ENCODE measurements around the gene CALCOCO2.

Gene CALCOCO2

DNA sequence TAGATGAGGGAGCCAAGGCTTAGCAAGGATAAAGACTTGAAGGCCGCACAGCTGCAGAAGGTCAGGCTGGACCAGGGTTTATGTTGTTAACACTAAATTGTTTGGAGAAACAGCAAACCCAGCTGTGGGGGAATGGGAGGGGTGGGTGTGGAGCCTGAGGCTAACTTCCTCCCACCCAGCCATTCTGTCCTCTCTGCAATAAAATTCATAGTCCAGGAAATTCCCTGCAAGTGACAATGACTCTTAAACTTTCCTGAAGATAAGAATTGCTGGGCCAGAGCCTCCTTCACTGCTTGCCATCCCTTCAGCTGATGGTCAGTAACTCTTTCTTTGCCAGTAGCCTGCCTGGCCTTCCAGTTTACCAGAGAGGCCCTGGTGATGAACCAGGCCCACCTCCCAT, 42.4 kb downstream of the CALCOCO2 start:
- DNase-seq = no peak

DNA sequence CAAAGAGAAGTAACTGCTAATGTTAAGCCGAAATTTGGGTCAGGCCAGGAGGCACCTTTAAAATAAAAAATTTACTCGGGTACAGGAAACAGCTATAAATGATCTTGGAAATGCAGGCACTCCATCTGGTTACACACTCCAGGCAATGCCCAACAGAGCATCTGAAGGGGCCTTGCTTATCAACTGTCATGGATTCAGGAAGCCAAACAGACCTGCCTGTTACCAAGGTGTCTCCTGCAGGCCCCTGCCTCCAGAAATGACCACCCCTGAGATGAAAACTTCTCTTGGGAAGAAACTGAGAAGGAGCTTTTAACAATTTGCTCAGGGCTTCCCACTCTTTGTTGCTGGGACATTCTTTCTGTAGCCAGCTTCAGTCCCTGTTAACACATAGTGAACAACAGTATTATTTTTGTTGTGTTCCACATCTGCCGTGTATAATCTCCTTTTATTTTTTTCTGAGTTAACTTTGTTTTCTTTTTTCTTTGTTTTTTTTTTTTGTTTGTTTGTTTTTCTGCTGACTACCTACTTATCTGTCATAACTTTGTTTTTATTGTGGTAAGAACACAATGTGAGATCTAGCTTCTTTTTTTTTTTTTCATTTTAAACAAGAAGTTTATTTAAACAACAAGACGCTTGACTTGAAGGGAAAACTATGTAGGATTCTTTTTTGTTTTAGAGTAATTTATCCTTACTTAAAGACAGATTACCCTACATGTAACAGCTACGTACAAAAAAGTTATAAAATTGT, 43.0 kb downstream of the CALCOCO2 start:
- DNase-seq = no peak

DNA sequence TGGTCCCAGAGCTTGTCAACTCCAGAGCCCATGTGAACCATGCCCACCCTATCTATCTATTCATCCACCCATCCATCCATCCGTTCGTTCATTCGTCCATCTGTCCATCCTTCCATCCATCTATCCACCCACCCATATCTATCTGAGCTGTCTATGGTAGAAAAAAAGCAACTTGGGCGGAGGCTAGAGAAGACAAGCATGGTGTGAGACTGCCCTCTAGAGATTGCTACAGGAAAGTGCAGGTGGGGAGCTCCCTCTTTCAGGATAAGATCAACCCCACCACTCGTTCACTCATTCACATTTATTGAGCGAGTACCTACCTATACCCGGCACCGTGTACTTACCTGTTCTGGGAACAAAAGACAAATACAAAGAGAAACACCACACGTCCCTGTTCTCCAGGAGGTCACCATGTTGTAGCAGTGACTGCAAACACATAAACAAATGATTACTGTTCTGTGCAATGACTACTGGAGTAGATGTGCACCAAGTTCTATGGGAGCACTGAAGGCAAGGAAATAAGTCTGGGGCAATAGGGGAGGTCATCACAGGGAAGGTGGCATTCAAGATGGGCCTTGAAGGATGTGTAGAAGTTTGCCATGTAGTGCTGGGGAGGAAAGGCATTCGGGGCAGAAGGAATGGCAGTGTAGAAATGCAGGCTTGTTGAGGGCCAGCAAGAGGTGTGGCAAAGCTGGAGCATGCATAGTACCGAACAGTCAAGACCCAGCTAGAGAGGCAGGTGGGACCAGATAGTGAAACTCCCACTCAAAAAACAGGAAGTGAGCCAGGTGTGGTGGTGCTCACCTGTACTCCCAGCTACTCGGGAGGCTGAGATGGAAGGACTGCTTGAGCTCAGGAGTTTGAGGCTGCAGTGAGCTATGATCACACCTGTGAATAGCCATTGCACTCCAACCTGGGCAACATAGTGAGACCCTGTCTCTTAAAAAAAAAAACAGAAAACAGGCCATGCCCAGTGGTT, 48.4 kb downstream of the CALCOCO2 start:
- peak in 27 of 56 donors; percentile 2 to 64 (median 8) for DNase-seq

DNA sequence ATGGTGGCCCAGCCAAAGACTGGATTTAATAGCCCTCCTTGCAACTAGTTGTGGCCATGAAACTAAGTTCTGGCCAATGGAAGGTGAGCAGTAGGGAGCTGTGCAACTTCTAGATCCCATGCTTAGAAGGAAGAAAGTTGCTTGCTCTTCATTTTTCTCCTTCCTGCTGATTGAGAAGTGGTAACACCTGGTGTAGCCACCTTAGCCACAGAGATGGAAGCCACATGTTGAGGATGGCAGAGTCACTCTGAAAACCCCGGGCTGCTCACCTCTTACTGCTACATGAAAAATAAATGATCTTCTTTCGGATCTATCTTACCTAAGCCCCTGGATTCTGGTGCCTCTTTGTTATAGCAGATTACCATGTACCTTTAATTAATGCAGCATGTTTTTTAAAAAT, 51.4 kb downstream of the CALCOCO2 start:
- no peak for DNase-seq

DNA sequence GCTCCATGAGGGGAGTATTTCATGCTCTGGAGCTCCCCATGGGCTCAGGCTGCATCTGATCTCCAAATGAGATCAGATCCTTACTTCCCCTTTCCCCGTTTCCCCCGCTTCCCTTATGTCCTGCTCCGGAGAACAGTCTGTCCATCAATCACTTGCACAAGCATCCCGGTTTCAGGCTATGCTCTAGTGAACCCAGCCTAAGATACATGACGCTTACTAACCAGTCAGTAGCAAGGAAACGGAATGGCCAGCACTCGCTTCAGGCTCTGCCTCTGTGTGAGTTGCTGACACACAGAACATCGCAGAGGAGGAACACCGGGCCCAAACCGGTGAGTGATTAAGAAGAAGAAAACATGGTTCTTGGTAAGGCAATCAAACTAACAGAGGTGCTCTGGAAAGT, 52.3 kb downstream of the CALCOCO2 start:
- no peak for DNase-seq

DNA sequence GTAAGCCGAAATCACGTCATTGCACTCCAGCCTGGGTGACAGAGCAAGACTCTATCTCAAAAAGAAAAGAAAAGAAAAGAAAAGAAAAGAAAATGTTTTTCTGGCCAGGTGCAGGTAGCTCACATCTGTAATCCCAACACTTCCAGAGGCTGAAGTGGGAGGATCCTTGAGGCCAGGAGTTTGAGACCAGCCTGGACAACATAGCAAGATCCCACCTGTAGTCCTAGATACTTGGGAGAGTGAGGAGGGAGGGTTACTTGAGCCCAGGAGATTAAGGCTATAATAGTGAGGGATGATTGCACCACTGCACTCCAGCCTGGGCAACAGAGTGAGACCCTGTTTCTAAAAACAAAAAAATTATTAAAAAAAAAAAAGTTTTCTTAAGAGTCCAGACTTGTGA, 59.3 kb downstream of the CALCOCO2 start:
- no peak for DNase-seq

DNA sequence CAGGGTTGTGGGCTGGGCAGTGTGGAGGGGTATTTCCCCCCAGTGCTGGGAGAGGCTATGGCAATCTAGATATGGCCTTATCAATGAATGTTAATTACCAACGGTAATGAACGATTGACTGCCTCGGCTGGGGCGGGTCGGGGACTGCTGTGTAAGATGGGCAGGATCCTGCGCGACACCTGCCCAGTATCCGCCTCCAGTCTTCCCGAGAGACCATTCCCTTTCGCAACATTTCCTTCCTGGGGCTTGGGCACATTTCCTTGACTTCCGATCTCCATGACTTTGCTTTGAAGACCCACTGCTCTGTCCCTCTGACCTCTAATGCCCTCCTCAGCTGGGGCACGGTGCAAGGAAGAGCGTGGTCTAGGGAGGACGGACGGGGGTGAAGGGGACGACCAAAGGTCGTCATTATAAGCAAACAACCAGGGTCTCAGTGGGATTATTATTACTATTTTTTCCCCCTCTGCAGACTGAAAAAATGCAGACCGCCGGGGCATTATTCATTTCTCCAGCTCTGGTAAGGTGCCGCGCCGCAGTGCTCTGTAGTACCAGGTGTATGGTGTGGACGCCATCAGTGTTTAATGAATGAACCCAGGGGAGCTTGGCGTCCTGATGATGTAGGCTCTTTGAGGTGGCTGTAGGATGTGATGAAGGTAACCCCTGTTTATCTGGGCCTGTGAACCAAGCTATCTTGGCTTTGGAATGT, 62.3 kb downstream of the CALCOCO2 start:
- no peak for DNase-seq

DNA sequence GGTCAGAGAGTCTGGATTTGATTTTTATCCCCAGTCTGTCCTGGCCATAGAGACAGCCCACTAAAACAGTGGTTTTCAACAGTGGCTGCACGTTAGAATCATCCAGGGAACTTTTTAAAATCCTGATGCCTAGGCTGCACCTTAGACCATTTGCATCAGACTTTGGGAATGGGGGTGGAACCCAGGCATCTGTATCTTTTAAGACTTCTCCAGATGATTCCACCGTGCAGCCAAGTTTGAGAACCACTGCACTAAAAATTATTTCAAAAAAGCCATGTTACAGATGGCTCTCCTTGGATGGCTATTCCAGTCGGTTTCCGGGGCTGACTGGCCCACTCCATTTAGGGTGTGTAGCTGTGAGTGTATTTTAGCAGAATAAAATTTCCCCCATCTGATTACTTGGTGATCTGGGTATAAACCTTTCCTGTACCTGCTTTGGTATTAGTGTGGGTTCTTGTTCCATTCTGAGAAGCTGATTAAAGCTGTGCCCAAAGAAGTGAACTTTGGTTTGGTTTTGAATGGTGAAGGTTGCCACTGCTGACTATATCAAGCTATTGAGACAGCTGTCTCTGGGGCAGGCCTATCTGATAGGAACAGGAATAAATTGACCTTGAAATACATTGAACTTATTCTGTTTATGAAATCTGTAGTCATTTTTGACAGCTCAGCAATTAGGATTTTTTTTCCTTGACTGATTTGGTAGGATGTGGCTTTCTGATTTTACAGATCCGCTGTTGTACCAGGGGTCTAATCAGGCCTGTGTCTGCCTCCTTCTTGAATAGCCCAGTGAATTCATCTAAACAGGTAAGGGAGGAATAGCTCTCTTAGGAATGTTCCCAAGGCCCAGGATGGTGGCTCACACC, 63.0 kb downstream of the CALCOCO2 start:
- no peak for DNase-seq

DNA sequence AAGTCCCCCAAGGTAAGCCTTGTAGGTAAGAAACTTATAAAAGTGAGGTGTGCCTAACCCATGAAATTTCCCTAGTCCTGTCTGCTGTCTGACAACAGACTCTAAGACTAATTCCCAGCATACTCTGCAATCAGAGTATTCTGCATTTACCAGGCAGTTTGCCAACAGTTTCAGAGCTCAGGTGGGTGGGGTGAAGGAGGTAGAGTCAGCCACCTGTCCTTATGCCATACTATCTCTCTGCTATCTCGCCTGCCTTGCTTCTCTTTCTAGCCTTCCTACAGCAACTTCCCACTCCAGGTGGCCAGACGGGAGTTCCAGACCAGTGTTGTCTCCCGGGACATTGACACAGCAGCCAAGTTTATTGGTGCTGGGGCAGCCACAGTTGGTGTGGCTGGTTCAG, 64.1 kb downstream of the CALCOCO2 start:
- DNase-seq = no peak

DNA sequence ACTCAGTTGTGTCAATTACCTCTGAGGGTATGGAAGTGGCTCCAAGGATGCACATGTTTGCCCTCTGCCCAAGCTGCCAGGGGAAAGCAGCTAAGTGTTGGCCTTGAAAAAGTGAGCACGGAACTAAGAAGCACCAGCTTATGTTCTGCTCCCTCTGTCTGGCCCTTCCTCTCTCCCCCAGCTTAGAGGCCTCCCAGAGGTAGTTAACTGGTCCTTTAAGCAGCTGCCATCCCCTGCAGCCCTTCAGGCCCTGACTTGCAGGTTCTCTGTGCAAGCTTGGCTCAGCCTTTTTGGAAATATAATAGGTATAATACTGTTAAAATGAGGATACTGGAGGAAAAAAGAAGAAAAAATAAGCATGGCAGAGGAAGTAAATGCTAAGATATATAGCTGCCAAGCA, 70.4 kb downstream of the CALCOCO2 start:
- no peak for DNase-seq

DNA sequence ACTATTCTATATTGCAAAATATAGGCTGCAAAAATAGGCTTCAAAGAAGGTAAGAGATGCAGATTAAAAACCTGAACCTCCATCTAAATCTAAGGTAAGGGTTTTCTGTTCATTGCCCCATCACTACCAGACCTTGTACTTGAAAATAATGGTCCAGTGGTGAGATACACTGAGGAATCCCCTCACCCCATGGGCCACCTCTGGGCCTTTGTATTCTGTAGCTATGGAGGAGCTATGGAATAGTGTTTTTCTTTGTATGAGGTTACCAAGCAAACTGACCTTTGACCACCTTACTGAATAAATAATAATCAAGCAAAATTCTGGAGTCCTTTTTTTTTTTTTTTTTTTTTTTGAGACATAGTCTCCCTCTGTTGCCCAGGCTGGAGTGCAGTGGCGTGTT, 72.6 kb downstream of the CALCOCO2 start:
- no peak for DNase-seq

DNA sequence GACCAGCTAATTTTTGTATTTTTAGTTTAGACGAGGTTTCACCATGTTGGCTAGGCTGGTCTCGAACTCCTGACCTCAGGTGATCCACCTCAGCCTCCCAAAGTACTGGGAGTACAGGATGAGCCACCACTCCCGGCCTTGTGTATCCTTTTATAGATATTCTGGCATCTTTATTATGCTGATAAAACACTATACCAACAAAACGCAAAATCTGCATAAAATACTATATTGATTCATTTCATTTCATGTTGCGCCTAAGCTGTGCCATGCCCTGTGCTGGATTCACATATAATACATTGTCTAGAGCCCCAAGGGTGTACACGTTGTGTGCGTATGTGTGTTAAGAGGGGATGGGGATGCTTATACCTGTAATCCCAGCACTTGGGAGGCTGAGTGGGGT, 73.6 kb downstream of the CALCOCO2 start:
- no peak for DNase-seq

DNA sequence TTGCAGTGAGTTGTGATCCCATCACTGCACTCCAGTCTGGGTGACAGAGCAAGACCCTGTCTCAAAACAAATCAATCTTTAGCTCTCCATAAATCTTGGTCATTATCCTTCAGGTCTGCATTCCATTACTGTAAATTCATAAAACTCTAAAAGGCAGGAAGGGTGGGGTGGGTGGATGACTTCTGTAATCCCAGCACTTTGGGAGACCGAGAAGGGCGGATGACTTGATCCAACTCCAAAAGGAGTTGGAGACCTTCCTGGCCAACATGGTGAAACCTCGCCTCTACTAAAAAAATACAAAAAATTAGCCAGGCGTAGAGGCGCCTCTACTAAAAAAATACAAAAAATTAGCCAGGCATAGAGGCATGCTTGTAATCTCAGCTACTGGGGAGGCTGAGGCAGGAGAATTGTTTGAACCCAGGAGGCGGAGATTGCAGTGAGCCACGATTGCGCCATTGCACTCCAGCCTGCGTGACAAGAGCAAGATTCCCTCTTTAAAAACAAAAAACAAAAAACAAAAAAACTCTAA, 75.2 kb downstream of the CALCOCO2 start:
- DNase-seq = no peak

DNA sequence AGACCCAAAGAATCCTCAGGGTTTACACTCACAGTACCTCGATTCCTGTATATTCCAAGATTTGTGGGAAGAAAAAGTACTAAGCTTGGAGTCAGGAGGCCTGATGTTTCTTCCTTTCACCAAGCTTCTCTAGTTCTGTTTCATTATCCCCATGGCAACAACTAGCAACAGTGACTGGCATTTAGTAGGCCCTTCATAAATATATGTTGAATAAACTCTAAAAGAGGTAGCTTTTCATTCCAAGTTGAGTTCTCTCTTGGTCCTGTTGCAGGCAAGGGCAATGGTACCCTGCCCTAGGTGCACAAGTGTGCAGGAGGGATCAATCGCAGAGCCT, 76.8 kb downstream of the CALCOCO2 start:
- no peak for DNase-seq

DNA sequence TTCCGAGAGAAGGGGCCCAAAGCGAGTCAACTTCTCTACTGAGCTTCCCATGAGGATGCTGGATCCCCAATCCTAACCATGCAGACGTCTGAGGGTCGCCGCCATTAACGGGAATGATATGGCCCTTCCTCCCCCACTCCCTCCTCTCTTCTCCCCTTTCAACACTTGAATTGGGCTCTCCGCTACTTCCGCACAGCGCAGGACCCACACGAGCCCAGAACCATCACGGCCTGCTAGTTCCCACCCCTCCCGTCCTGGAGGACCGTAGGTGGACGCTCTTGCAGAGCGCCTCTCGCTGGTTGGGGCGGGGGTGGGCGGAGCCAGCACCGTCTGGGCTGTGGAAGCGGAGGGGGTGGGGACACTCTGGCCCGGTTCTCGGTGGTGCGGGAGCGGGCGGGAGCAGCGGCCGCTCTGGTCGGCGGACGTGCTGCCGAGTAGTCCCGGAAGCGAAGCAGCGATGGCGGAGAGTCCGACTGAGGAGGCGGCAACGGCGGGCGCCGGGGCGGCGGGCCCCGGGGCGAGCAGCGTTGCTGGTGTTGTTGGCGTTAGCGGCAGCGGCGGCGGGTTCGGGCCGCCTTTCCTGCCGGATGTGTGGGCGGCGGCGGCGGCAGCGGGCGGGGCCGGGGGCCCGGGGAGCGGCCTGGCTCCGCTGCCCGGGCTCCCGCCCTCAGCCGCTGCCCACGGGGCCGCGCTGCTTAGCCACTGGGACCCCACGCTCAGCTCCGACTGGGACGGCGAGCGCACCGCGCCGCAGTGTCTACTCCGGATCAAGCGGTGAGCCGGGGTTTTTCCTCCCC, 77.4 kb downstream of the CALCOCO2 start, which contains the start of gene UBE2Z:
TSS of gene UBE2Z (plus strand) at position 361 of the 797 bp plus-strand sequence. CDS start at position 458, 97 bp downstream.
- DNase-seq = peak; percentile 41 to 97 (median 93)

DNA sequence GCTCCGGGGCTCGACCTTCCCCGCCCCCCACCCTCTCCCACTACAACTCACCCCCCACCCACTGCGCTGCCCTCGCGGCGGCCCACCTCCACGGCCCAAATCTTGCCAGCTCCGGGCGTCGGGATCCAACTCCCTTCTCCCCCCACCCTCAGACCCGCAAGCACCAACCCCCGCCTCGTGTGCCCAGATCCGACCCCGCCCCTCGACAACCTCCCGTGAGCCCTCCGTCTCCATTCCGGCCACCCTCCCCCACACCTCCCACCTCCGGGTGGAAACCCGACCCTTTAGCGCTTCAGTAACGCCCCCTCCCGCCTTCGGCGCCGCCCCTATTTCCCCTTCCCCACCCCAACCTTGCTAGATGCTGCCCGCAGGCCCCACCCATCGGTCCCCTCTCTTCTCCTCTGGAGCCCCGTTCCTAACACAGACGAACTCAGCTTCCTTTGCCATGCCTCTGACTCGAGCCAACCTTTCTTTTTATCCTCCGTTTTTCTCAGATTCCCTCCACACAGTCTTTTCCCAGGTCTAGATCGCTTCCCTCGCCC, 78.1 kb downstream of the CALCOCO2 start:
- DNase-seq = peak in 41 of 56 donors; percentile 3 to 64 (median 33)

DNA sequence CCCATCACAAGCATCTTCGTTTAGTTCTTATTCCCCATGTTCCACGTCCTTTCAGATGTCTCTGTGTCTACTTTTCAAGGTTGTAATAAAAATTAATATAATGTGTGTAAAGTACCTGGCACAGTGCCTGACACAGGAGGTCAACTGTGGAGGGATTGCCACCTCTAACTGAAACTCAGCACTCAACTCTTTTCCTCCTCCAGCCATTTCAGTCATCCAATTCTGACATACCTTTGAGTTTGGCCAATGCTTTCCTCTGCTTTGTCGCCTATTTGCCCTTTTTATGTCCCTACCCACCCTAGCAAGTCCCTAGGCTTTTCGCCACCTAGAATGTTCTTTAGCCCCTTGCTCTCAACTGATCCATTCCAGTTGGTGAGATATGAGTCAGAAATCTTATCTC, 78.9 kb downstream of the CALCOCO2 start:
- DNase-seq = no peak

DNA sequence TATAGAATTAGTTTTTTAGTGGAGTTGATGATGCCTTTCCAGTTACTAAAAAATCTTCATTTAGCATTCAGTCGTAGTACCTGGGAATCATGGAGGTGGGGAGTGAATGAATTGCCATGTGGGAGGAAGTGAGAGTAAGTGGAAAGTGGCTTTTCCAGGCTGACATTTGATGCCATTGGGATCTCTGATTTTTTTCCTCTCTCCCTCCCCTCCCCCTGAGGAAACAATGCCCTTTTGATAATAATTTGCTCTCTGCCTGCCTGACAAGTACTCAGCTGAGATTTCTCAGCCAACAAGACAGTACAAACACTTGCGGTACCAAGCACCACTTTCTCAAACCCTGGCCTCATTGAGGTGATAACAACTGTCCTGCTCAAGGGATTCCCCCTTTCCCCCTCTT, 79.5 kb downstream of the CALCOCO2 start:
- DNase-seq = peak in 21 of 56 donors; percentile 3 to 62 (median 22)

DNA sequence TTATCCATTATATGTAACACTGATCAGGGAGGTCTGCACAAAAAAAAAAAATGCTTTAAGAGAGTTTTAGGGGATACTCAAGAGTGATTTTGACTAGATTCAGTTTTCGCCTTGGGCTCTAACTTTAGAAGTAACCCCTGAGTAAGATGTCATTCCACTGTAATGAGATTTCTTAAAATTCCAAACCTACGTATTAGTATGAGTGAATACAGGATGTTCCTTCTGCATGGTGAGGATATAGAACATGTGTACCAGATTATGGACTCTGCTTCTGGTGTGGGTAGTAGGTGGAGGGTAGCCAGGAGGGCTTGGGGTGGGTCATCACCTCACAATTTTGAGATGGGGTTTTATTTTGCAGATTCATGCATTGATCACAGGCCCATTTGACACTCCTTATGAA, 81.6 kb downstream of the CALCOCO2 start:
- DNase-seq = no peak

Measured in amygdala (tissue), 56 donors.